ENCODE measurements around the gene PXDN.

Gene PXDN

DNA sequence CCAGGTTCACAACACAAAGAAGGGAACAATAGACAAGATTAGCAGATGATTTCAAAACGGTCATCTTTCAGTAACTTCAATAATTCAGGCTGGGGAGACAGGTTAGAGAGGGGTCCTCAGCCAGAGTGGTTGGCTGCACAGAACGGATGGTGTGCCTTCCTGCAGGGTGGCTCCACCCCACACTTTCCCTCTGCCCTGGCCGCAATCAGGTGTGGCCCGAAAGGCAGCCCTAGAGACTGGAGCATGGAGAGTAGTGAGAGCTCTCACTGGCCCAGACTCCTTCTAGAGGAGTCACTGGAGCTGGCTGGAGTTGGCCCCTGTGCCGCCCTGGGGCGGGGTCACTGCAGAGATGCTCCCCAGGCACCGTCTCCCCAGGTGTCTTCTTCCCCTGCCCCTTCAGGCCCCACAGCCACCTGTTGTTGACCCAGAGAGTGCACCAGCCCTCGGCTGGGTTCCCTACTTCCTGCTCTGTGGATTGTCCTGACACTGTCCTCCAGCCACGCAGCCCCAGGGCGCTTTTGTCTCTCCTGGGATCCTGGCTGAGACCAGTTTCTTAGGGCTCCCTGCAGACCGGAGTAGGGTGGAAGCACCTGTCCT lies 126.8 kb downstream of the PXDN start:
- TF ChIP-seq, protein P1, sequence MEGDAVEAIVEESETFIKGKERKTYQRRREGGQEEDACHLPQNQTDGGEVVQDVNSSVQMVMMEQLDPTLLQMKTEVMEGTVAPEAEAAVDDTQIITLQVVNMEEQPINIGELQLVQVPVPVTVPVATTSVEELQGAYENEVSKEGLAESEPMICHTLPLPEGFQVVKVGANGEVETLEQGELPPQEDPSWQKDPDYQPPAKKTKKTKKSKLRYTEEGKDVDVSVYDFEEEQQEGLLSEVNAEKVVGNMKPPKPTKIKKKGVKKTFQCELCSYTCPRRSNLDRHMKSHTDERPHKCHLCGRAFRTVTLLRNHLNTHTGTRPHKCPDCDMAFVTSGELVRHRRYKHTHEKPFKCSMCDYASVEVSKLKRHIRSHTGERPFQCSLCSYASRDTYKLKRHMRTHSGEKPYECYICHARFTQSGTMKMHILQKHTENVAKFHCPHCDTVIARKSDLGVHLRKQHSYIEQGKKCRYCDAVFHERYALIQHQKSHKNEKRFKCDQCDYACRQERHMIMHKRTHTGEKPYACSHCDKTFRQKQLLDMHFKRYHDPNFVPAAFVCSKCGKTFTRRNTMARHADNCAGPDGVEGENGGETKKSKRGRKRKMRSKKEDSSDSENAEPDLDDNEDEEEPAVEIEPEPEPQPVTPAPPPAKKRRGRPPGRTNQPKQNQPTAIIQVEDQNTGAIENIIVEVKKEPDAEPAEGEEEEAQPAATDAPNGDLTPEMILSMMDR (IDR thresholded peaks at IDR 0.05) = no peak
- H3K36me3 ChIP-seq = no peaks in the 10 kb centered on the region

DNA sequence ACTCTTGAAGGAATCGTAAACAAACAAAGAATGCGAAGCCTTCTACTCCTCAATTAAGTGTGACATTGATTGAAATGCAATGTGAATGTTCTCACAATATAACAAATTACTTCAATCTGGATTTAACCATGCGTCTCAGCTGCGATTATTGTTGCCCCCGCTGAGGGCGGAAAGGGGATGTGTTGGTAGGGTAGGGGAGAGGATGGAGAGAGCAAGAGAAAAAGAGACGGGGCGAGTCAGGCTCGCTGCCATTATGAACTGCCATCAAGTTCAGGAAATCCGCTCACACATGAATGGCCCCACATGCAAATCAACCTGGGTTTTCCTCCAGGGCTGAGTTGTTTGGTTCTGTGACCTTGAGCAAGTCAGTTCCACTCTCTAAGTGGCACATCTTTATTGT lies 129.8 kb downstream of the PXDN start:
- H3K4me1 ChIP-seq (ENCODE audit: control insufficient read depth in 1 of 2, insufficient read depth in 1 of 2, low read depth in 1 of 2, low read length in 1 of 2) = no peaks in the 10 kb centered on the region
- TF ChIP-seq, protein P1 (IDR thresholded peaks at IDR 0.05) = no peak
- H3K36me3 ChIP-seq = no peaks in the 10 kb centered on the region
- H3K27ac ChIP-seq = no peak overlapping the region
- no peaks in the 10 kb centered on the region for H3K27me3 ChIP-seq
- no peaks in the 10 kb centered on the region for H3K9me3 ChIP-seq
- H3K4me3 ChIP-seq (ENCODE audit: low read depth in 1 of 2, low read length in 1 of 2) = no peak overlapping the region

More for the DNA sequence above, 126.8 kb downstream of the PXDN start:
- H3K4me3 ChIP-seq (ENCODE audit: low read depth in 1 of 2, low read length in 1 of 2) = no peak overlapping the region
- H3K9me3 ChIP-seq = no peaks in the 10 kb centered on the region
- no peaks in the 10 kb centered on the region for H3K27me3 ChIP-seq
- H3K27ac ChIP-seq = no peak overlapping the region
- no peaks in the 10 kb centered on the region for H3K4me1 ChIP-seq (ENCODE audit: control insufficient read depth in 1 of 2, insufficient read depth in 1 of 2, low read depth in 1 of 2, low read length in 1 of 2)

DNA sequence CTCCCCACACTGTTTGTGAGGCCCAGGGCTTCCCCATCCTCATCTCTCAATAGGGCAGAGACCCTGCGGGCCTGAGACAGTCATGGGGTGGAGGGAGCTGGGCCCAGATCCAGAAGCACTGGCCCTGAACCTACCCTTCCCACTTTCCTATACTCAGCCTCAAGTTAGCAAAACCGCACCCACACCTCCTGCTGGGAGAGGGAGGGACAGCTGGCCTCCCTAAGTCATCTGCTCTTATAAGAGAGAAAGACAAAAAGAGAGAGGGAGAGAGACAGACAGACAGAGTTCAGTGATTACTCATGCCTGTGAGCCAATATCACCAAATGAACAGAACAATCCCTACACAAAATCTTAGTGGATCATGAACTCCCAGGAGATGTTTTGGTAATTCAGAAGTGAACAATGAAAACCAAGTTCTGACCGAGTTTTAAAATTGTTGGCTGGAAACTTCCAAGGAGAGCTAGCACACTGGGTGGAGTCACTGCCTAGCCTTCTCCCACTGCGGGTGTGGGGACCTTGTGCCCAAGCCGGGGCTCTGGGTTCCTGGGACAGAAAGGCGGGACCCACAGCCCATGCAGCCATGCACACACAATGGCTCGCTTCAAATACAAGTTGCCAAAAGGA lies 130.5 kb downstream of the PXDN start:
- H3K27ac ChIP-seq = no peak overlapping the region
- H3K36me3 ChIP-seq = no peaks in the 10 kb centered on the region
- no peaks in the 10 kb centered on the region for H3K9me3 ChIP-seq
- TF ChIP-seq, protein P1 (IDR thresholded peaks at IDR 0.05) = no peak
- H3K27me3 ChIP-seq = no peaks in the 10 kb centered on the region
- no peak overlapping the region for H3K4me3 ChIP-seq (ENCODE audit: low read depth in 1 of 2, low read length in 1 of 2)
- H3K4me1 ChIP-seq (ENCODE audit: control insufficient read depth in 1 of 2, insufficient read depth in 1 of 2, low read depth in 1 of 2, low read length in 1 of 2) = no peaks in the 10 kb centered on the region

DNA sequence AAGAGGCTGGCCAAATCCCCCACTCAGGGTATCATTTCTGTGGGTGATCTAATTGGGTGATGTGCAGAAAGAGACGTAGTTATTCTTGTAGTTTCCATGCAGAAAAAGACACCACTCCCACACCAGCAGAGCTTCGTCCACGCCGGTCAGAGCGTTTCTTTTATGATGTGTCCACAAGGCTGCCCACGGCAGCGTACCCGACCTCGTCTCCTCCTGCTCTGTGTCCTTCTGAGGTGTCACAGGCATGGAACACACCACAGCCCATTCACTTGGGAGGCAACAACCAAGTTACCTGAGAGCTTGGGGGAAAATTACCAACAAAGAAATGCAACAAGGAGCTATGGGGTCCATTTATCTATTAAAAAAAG lies 131.3 kb downstream of the PXDN start:
- no peaks in the 10 kb centered on the region for H3K9me3 ChIP-seq
- H3K4me3 ChIP-seq (ENCODE audit: low read depth in 1 of 2, low read length in 1 of 2) = no peak overlapping the region
- no peak overlapping the region for H3K27ac ChIP-seq
- H3K27me3 ChIP-seq = peaks cover under 1% of the 10 kb centered on the region
- TF ChIP-seq, protein P1 (IDR thresholded peaks at IDR 0.05) = no peak
- no peaks in the 10 kb centered on the region for H3K4me1 ChIP-seq (ENCODE audit: control insufficient read depth in 1 of 2, insufficient read depth in 1 of 2, low read depth in 1 of 2, low read length in 1 of 2)
- H3K36me3 ChIP-seq = no peaks in the 10 kb centered on the region

DNA sequence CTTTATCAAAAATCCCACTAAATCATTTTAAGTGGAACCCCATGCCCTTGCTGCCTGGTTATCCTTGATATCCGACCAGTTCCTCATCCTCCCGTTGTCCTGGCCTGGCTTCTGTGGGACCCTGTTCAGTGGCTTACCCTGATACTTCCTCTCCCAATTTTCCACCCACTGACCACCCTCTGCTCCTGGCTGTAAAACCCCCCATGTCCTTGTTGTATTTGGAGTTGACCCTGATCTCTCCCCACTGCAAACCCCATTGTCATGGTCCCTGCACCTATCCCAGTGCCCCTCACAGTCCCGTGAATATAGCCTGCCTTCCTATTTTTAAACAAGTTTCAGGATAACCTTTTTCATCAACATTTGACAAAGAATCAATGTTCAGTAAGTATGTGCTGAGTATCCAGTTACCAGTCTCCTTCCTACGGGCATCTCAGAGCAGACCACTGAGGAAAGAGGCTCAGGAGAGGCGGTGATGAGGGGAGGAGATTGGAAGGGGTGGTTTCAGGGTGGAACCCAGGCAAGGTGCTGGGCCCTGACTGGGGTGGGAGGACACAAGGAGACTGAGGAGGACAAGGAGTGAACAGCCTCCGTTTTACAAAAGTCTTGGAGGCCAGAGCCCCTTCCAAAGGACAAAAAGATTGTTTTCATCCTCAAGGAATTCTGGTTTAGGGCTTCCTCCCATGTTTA lies 131.8 kb downstream of the PXDN start:
- Histone ChIP-seq H3K27me3 (peaks cover 5% of the 10 kb centered on the region), H3K4me3 (ENCODE audit: low read depth in 1 of 2, low read length in 1 of 2) (no peak overlapping the region), H3K27ac (no peak overlapping the region), H3K4me1 (ENCODE audit: control insufficient read depth in 1 of 2, insufficient read depth in 1 of 2, low read depth in 1 of 2, low read length in 1 of 2) (no peaks in the 10 kb centered on the region), H3K36me3 (no peaks in the 10 kb centered on the region), H3K9me3 (no peaks in the 10 kb centered on the region)
- TF ChIP-seq, protein P1 (IDR thresholded peaks at IDR 0.05) = no peak

Measured in neutrophil (primary cell).